GM19468 (cell line): Measurements from ENCODE around the gene MBD5.

Source experiments
- ATAC-seq: cut with Tn5 transposase; IDR thresholded peaks from one replicate; pipeline ENCODE4 v1.9.1; 2021; ENCODE audit warnings: mild to moderate bottlenecking, moderate library complexity, moderate number of reproducible peaks; ENCODE audit not compliant: unreplicated experiment; ENCODE audit errors: extremely low read depth

MBD5 gene

DNA sequence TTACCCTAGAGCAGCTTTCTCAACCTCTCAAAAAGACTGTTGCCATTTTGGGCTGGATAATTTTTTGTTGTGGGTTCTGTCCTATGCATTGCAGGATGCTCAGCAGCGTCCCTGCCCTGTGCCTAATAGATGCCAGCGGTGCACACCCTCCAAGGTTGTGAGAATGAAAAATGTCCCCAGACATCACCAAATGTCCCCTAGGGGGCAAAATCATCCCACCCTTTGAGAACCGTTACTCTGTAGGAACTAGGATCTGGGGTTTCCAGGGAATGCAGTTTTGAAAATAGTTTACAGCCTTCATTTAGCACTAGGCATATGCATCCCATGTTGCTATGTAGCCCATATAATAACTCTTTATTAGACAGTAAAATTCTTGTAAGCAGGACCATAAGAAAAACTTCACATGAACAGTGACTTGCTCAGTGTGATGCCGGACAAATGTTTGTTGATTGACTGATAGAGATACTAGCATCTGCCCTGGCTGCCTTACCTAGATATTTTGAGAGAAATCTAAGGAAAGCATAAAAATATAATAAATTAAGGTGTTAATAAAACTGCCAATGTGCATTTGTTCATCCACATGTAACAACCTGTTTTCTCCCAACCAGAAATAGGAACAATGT, 544.5 kb downstream of the MBD5 start:
- no peak for ATAC-seq
